GM03348 (cell line): Measurements from ENCODE around the gene DFFB.
A peak's percentile ranks its signal among the peaks of the same experiment; 100 is the strongest.
"Not testable (repeated sequence)": the region's sequence is repeated elsewhere in the genome, so short reads cannot be mapped to it uniquely, and the experiment has no call there.

Source experiments
- DNase-seq: peaks from one replicate; pipeline ENCODE4 v3.0.0; 2012; ENCODE audit warnings: low spot score

DFFB gene

DNA sequence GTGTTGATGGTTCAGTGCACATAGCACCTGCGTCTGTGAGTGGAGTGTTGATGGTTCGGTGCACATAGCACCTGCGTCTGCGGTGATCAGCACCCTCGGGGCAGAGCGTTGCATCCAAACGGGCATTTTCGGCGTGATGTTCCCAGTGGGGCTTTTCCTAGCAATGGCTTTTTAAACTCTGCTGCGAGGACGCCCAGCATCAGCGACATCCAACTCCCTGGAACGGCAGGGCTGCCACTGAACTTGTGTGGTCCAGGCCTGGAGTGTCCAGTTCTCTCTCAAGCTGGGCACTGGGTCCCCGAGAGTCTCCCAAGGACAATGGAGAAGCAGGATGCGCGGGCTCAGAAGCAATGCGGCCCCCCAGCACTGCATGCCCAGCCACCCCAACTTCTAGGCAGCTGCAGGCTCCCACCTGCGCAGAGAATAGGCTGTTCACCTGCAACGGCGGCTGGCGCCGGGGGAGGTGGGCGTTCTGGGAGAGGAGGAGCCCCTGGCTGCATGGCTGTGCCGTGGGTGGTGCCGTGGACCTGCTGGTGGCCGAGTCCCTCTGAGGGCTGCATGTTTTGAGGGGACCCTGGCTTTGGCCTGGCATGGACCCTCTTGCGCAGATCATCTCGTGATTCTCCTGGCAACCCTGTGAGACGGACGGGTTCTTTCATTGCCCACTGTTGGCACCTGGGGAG, 52.9 kb downstream of the DFFB start:
- DNase-seq = no peak

DNA sequence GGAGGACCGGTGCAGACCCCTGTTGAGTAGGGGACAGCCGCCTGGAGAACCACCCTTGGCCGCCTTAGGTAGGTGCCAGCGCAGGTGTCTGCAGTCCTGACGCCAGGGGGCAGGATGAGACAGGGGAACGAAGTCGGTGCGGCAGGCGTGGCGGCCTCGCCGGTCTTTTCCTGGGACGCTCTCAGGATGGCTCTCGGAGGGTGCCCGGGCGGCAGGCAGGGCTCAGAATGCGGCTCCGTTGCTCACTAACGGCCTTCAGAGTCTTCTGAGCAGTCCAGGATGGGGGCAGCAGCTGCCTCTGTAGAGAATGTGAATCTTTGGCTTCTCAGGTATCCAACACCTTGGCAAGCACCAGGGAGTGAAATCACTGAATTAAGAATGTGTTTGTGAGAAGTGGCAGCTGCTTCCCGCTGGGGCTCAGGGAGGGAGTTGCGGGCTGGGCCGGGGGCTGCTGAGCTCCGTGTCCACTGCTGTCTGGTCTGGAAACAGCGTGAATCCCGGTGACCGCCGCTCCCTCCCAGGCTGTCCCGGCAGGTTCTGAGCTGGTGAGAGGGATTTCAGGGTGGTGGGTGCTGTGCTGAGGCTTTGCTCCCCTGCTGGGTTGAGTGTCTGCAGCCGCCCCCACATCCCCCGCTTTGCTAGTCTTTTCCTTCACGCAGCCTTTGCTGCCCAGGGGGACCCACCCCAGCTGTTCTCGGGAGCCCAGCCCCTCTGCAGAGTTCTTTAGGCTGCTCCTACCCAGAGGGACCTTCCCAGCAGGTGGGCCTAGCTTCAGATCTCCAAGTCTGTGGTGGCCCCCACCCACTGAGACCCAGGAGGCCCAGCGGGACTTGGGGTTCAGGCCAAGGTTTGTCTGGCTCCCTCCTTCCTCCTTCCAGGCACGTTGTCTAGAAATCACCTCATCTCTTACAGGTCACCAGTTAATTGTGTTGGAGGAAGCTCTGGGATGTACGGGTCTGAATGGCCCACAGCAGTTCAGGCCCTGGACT, 53.9 kb downstream of the DFFB start:
- DNase-seq = peak; percentile 73

DNA sequence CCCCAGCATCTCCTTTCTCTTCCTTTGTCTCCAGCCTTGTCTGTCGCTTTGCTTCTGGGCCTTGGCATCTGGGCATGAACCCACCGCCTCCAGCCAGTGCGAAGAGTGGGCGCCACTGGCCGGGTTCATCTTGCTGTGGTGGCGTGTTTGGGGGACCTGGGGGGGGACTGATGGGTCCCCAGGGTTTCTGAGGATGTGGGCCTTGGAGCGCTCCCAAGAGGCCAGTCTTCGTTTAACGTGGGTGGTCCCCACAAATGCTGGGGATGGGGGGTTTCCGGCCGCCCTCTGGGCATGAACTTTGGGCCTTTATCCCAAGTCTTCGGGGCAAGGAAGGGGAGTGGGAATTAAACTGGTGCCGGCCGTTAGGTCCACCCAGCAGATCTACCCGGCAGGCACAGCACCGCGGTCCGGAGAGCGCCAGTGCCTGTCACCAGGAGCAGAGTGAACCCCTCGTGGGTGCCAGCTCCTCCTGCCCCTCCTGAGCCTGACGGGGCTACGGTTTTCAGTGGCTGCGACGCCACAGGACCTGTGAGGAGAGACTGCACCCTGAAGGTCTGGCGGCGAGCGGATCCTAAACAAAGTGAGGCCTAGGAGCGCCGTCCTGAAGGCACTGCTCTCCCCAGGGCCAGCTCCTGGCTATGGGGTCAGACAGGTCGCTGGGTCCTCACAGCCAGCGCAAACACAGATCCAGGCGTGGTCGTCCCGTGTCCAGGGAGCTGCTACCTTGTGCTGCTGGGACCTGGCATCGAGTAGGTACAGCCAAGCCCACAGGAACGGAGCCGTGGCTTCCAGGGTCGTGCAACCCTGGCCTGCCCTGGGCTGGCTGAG, 54.9 kb downstream of the DFFB start:
- DNase-seq = no peak

- no peak for DNase-seq
These were observed 55.8 kb downstream of the DFFB start for GRCh38 chr1:3912809-3913685.

GRCh38 chr1:3914331-3914851, 57.1 kb downstream of the DFFB start:
- no peak for DNase-seq

DNA sequence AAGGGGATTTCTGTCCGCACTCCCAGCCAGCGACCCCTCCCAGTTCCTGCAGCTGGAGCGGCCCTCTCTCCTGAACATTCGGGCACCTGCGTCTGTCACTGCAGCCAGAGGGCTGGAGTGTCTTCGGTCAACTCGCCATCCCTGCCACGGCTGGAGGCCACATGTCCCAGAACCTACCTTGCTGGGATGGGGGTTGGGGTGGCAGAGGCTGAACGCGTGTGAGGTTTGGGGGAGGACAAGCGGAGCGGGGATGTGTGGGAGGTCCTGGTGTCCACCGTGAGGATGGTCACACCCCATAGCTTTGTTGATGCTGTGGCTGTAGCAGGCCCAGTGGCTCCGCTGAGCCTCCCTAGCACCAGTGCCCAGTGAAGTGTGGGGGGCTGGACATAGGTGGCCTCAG, 57.6 kb downstream of the DFFB start:
- no peak for DNase-seq

DNA sequence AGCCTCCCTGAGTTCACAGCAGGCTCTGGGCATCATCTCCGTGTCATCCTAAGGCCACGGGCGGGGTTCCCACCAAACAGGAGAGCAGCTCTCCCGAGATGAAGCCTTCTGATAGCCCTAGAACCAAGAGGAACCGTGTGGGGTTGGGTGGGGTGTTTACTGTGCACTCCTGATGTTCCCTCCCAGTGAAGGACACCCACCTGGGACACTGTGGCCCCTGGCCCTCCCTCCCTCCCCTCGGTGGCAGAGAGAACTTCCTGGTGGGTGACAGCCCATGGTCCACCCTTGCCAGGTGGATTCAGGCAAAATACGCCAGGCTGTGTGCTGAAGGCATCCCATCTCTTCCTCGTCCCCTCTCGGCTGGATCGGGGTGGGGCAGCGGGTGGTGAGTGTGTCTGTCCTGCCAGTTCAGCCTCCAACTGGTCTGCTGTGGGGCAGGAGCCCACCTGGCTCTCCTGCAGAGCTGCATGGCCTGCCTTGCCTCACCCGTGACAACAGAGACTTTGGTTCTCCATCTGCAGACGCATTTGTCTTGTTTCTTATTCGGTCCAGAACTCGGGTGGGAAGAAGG, 58.4 kb downstream of the DFFB start:
- DNase-seq = no peak

DNA sequence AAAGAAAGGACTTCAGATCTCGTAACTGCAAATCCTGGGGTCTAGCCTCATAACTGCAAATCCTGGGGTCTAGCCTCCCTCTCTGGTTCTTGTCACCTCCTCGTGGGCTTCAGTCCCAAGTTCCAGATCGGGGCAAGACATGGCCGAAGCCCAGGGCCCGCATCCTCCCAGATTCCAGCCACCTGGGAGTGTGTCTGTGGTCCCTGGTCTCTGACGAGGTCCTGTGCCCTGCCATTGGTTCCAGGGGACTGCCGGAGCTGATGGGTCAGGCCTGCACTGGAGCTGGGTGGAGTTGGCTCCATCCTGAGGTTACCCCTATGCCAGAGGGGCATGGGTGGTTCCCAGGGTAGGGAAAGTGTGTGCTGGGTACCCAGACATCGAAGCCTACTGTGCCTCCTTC, 60.5 kb downstream of the DFFB start:
- no peak for DNase-seq

DNA sequence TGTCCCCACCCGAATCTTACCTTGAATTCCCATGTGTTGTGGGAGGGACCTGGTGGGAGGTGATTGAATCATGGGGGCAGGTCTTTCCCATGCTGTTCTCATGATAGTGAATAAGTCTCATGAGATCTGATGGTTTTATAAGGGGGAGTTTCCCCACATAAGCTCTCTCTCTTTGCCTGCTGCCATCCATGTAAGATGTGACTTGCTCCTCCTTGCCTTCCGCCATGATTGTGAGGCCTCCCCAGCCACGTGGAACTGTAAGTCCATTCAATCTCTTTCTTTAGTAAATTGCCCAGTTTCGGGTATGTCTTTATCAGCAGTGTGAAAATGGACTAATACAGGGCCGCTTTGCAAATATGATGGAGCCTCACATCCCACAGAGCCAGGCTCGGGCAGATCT, 61.1 kb downstream of the DFFB start:
- not testable (repeated sequence) for DNase-seq

DNA sequence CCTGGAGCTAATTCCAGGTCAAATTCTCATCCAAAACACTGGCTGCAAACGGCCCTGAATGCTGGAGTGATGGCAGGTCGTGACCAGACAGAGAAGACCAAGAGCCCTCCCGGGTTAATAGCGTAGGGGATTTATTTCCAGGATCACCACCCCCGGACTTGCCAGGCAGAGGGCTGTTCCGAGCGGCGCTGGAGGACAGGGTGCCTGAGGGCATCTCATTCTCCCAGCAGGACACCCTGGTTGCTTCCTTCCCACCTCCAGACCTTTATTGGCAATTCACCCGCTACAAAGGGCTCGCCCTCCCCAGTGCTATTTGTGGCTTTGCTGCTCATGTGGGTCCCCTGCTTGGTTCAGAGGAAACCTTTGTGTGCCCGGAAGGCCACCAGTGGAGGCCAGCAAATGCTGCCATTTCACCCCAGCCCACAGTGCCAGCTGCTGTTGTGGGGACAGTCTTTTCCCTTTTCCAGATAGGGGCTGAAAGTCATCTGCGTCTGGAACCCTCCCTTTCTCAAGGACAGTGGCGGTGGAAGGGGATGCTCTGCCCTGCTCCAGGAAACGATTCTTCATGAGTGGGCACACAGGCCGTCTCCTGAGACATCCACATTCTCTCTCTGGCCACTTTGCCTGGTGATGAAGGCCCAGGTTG, 61.8 kb downstream of the DFFB start:
- DNase-seq = no peak

- no peak for DNase-seq
These were observed 62.4 kb downstream of the DFFB start for GRCh38 chr1:3919706-3920105.

GRCh38 chr1:3921765-3922164, 64.5 kb downstream of the DFFB start:
- DNase-seq = no peak

DNA sequence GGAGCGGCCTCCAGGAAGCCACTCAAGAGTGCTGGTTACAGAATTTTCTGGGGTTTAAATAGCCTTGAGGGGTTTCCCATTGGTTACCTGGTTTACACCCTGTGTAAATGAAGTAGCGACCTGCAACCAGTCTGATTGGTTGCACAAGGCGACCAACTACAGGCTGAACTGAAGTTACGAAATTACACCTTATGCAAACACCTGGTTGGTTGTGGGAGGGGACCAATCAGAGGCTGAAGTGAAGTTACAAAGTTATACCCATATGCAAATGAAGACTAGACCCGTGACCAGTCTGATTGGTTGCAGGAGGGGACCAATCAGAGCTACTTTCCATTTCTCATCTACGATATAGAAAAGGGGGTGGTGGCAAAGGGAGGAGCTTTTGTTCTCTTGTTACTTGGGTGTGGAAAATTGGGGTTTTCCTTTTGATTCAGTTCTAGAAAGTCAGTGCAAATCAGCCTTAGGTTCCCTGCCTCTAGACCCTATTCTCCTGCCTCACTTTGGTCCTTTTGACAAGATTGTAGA, 65.0 kb downstream of the DFFB start:
- DNase-seq = no peak

DNA sequence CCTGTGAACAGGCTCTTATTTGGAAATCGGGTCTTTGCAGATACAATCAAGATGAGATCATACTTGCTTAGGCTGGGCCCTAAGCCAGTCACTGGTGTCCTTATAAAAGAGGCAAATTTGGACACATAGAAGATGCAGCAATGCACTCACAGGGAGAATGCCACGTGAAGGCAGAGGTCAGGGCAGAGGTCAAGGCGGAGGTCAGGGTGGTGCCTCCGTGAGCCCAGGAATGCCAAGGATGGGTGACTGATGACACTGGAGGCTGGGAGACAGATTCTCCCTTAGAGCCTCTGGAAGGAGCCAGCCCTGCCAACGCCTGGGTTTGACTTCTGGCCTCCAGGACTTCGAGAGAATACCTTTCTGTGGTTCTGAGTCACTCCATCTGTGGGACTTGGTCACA, 65.6 kb downstream of the DFFB start:
- no peak for DNase-seq

GRCh38 chr1:3923378-3924185, 66.3 kb downstream of the DFFB start:
- no peak for DNase-seq

DNA sequence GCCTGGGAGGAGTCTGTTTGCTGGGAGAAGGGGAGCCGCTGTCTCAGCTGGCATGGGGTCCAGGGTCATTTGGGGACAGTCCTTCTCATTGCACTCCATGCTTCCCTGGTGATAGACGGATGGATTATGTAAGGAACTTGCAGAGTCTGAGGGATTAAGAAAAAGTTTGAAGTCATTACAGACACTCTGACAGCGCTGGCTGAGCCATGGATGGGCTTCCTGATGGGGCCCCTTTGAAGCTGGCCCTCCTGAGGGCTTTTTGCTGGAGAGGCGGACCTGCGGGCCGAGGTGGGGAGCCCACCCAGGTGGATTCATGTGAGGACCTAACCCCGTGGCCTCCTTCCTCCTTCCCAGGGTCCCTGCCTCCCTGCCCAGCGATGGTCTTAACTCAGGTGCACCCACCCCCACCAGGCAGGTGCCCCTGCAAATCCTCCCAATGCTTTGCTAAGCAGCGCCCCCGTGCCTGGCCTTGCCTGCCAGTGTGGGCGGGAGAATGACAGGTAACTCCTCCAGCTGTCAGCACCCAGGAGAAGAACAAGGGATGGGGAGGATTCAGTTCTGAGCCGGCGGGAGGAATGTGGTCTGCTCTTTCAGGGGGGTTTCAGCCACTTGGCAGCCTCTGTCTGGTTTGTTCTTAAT, 67.0 kb downstream of the DFFB start:
- DNase-seq = no peak

GRCh38 chr1:3924825-3925220, 67.5 kb downstream of the DFFB start:
- no peak for DNase-seq

- no peak for DNase-seq
These were observed 68.0 kb downstream of the DFFB start for GRCh38 chr1:3925256-3925655.

DNA sequence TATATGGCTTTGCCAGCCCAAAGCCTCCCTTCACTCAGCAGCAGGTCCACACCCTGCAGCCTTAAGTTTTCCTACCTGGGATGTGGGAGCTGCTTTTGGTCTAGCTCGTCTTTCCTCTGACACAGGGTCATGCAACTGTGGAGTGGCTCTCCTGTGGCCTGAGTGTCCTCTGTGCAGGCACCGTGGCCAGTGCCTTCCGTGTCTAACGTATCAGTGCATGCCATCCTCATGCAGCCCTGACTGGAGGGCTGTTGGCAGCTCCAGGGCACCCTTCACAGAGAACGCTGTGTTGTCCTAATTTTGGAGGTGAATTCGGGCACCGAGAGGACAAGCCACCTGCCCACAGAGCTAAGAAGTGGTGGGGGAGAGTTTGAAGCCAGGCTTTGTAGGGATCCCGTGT, 68.5 kb downstream of the DFFB start:
- no peak for DNase-seq
